NCI-H146 (cell line): ENCODE data around the gene TM9SF4.
"Not testable (repeated sequence)": the region's sequence is repeated elsewhere in the genome, so short reads cannot be mapped to it uniquely, and the experiment has no call there.

Experiments used
- DNase-seq: peaks from one replicate; lab custom pipeline; 2025; lab: John Stamatoyannopoulos, UW

The TM9SF4 gene

GRCh38 chr20:32189691-32190615 lies 80.4 kb downstream of the TM9SF4 start:
- DNase-seq = peak; percentile 72

- peak; percentile 42 for DNase-seq
Observed at GRCh38 chr20:32190616-32191415, 81.3 kb downstream of the TM9SF4 start.

DNA sequence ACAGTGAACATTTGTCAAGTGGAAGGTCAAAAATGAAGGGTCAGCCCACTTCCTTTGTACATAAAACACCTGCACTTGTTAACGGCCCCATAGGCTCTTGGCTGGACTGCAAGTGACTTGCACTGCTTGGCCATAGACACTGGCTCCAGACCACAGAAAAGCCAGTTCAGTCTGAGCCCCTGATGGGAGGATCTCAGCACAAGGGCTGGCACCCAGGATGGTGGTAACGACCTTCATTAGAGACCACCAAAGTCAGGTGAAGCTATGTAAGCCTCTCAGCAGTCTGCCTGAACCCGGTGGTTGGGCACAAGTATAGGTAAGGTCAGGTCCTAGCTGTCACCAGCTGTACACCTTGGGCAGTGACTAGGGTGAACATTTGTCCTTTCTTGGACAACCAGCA lies 81.9 kb downstream of the TM9SF4 start:
- DNase-seq = no peak

DNA sequence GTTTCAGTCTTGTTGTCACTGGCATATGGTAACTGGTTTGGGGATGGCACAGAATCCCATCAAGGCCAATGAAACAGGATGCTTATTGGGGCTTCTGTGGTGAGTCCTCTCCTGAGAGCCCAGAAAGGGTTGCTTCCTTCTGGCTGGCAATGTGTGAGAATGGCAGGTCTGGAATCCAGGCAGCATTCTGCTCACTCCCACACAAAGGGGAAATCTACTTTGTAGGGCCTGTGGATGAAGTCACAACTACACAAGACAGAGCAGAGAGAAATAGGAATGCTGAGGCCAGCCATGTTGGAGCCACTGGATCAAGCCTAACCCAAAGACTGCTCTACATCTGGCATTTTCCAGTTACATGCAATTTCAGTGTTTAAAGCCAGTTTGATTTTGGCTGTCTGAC lies 82.4 kb downstream of the TM9SF4 start:
- no peak for DNase-seq

DNA sequence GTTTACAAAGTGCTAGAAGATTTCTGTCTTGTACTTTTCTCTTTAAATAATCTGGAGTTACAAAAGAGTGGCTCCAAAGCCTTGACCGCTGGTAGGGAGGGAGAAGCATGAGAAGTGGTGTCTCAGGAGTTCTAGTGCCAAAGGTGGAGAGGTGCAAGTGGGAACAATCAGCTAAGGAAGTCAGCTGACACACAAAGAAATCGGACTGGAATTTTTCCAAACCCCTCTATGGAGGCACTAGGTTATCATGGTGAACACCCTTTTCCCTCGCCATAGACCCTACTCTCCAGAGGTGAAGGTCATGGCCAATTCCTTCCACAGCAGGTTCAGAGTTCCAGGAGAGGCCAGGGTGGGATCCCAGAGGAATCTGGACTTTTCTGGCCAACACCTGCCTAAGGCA lies 83.2 kb downstream of the TM9SF4 start:
- no peak for DNase-seq

DNA sequence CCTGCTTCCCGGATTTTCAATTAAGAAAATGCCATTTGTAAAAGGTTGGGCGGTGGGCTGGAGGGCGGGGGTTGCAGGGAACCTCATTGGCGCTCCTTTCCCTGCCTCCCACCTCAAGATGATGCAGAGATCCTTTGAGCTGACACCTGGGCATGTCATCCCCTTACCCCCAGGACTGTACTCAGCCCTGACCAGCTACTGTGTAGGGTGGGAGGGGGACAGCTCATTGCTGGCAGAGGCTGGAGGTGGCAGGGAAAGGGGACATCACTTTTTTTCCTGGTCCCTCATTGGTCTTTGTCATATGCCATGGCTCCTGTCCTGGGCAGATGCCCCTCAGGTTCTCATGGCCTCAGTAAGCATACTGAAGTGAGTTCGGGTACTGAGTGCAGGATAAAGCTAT lies 83.8 kb downstream of the TM9SF4 start:
- not testable (repeated sequence) for DNase-seq

GRCh38 chr20:32193996-32194395 lies 84.5 kb downstream of the TM9SF4 start:
- DNase-seq = no peak

- DNase-seq = no peak
Observed at GRCh38 chr20:32195581-32195980, 86.1 kb downstream of the TM9SF4 start.

DNA sequence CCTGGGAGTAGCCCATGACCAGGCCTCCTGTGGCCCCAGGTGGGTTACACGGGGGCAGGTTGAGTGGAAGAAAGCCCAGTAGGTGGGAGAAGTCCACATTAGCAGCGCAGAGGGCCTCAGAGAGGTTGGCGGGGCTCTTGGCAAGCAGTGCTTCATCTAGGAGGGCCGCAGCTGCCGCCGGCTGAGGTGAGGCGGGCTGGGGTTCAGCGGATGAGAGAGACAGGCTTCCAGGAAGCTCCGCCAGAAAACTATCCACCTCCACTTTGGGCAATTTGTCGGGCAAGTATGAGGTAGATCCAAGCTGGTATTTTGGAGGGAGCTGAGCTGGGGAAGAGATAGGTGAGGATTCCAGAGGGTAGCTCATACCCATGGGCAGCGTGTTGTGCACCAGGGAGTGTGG lies 87.1 kb downstream of the TM9SF4 start:
- not testable (repeated sequence) for DNase-seq

- DNase-seq = not testable (repeated sequence)
Observed at GRCh38 chr20:32197136-32197535, 87.6 kb downstream of the TM9SF4 start.

DNA sequence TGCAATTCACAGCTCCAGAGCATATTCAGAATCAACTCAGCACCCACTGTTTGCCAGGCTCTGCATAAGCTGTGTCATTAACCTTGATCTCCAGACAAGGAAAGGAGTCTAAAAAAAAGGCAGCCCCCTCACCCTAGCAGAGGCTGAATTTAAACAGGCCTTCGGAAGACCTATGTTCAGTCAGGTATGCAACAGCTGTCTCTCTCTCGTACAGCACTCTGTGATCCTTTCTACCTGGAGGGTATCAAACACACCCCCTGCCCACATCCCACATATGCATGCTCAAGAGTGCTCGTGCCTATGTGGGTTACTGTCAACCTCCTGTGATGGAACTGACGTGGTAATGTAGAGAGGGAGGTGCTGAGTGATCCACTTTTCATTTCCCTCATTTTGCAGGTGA lies 89.5 kb downstream of the TM9SF4 start:
- no peak for DNase-seq

- no peak for DNase-seq
Observed at GRCh38 chr20:32201296-32201976, 91.9 kb downstream of the TM9SF4 start.

DNA sequence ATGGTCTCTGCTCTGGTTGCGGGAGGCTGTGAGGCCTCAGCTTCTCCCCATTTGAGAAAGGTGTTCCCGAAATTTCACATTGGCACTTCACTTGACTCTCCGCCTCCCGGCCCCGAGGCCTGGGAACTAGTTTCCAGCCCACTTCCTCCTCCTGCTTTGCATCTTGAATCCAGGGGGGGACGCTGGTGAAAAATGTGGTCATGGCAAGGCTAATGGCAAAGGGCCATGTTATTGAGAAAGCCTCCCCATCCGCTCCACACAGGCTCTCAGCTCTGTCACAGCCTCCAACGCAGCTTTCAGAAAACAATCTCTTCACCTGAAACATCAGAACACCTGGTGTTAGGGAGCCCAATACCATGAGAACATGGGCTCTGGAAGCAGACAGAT lies 92.5 kb downstream of the TM9SF4 start:
- no peak for DNase-seq

GRCh38 chr20:32203356-32204204 lies 94.1 kb downstream of the TM9SF4 start:
- no peak for DNase-seq

DNA sequence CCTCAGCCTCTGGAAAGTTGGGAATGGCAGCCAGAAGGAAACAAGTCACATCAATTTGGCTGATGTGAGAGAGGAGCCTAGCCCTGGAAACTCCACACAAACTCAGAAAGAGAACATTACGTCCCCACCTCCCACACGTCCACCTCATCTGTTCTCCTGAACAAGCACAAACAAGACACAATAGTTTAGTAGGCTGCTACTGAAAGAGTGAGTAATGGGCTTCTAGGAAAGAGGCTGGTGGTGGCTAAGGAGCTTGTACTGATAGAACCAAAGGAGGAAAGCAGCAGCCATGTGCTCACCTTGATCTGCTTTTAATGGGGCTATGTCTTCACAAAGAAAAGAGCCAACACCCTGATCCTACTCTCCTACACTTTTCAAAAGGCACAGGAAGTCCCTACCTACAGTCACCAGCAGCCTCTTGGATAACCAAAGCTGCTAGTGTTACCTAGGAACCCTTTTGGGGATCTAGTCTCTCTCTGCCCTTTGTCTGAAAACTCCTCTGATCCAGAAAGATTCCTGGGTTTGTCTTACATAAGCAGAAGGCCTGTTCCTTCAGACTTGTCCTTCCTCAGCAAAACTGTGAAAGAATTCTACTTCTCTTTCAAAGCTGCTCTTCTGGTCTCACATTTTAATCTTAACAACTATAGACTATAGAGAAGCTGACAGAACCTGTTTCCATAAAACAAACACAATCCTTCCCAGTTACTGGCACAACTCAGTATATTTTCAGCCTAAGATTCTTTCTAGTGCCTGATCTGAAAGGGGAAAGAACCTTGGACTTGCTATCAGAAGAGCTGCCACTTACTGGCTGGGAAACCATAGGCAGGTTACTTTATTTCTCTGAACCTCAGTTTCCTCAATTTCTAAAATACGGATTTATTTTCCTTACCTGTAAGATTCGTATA lies 94.9 kb downstream of the TM9SF4 start:
- DNase-seq = no peak

- DNase-seq = no peak
Observed at GRCh38 chr20:32205110-32205842, 95.8 kb downstream of the TM9SF4 start.

DNA sequence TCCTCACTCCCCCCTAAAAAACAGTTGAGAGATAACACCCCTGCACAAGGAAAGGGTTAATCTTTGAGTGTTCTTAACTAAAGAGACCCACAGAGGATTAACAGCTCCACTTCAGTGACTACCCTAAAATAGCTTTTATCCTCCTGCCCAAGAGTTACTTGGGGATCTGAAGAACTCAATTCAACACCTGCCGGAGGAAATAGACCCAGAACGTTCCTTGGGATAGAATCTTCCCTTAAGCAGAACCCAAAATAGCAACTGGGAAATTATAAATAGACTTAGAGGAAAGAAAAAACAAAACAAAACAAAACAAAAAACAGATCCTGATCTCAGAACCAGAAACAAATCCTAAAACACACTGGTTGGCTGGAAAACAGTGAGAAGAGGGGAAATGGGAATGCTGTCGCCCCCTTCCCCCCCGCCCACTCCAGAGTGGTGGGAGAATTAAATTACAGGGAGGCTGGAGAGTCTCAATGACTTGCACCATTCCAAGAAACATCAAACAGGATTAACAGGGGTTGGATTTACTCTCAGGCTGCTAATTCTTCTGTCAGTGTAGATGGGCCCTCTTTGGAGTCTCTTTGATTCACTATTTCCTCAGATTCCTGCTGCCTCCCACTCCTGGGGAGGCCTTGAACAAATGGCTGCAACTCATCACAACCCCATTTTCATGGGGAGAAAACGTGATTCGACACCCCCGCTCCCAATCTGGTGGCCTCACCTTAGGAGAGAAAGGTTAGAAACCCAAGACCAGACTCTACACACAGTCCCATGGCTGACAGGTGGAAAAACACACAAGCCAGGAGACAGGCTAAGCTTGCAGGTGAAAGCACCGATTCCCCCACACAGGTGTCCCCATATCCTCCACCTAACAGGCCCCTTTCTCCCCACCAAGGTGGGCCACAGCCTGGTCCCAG lies 96.6 kb downstream of the TM9SF4 start:
- DNase-seq = no peak

DNA sequence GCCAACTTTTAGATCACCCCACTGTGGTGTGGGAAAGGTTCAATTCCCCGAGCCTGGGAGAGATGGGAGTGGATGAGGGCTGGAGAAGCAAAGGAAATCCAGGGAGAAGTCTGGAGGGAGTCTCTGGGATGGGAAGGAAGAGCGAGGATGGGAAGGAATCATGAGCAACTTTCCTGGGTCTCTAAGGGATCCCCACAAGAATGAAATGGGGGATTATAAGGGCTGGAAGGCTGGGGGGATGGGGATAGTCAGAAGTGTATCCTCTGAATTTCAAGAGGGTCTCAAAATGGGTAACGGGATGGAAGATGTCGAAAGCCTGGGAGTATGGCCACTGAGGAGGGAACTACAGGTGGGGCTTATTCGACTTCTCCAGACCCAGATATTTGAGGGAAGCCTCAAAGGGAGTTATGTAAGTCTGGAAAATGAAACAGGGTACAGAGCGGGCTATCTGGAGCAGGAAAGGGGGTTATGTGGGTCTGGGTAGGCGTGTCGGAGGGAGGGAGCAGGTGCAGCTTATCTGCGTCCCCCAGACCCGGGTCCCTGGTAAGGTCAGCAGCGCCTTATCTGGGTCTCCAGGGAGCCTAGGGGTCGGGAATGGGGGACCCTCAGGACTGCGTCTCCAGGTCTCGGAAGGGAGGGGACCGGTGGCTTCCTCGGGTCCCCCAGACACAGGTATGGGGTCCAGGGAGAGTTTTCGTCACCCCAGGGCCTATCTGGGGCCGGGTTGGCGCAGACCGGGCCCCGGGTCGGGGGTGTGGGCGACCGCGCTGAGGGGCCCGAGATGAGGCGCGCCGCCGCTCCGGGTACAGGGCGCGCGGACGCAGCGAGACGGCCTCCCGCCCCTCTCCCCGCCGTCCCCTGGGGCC lies 97.5 kb downstream of the TM9SF4 start:
- peak; percentile 40 for DNase-seq
